ENCODE results near the gene OSTC.
"Not testable (repeated sequence)": the region's sequence is repeated elsewhere in the genome, so short reads cannot be mapped to it uniquely, and the experiment has no call there.

Gene OSTC

GRCh38 chr4:108649863-108650211, 562 bp upstream of the OSTC start:
- DNase-seq = no peak

GRCh38 chr4:108651014-108651791, 804 bp downstream of the OSTC start:
- DNase-seq = no peak

- no peak for DNase-seq
Observed at GRCh38 chr4:108662629-108663028, 12.2 kb downstream of the OSTC start.

- DNase-seq = no peak
Observed at GRCh38 chr4:108674356-108674977, 24.1 kb downstream of the OSTC start.

- DNase-seq = no peak
Observed at GRCh38 chr4:108681321-108681809, 31.0 kb downstream of the OSTC start.

- no peak for DNase-seq
Observed at GRCh38 chr4:108683479-108683878, 33.1 kb downstream of the OSTC start.

GRCh38 chr4:108685036-108685686, 34.8 kb downstream of the OSTC start:
- no peak for DNase-seq

GRCh38 chr4:108690738-108691137, 40.3 kb downstream of the OSTC start:
- DNase-seq = no peak

- DNase-seq = no peak
Observed at GRCh38 chr4:108693211-108693610, 42.8 kb downstream of the OSTC start.

- no peak for DNase-seq
Observed at GRCh38 chr4:108693819-108694218, 43.4 kb downstream of the OSTC start.

- no peak for DNase-seq
Observed at GRCh38 chr4:108694423-108694822, 44.0 kb downstream of the OSTC start.

GRCh38 chr4:108695062-108695461, 44.7 kb downstream of the OSTC start:
- no peak for DNase-seq

- no peak for DNase-seq
Observed at GRCh38 chr4:108696160-108696559, 45.8 kb downstream of the OSTC start.

- no peak for DNase-seq
Observed at GRCh38 chr4:108700081-108700757, 49.8 kb downstream of the OSTC start.

GRCh38 chr4:108702960-108703359, 52.6 kb downstream of the OSTC start:
- no peak for DNase-seq

GRCh38 chr4:108703370-108703769, 53.0 kb downstream of the OSTC start:
- DNase-seq = no peak

- no peak for DNase-seq
Observed at GRCh38 chr4:108703966-108704365, 53.6 kb downstream of the OSTC start.

GRCh38 chr4:108706289-108706688, 55.9 kb downstream of the OSTC start:
- DNase-seq = no peak

GRCh38 chr4:108709234-108709633, 58.8 kb downstream of the OSTC start:
- DNase-seq = no peak

- no peak for DNase-seq
Observed at GRCh38 chr4:108709722-108710121, 59.3 kb downstream of the OSTC start.

GRCh38 chr4:108710578-108710977, 60.2 kb downstream of the OSTC start:
- DNase-seq = not testable (repeated sequence)

GRCh38 chr4:108714880-108715279, 64.5 kb downstream of the OSTC start:
- no peak for DNase-seq

GRCh38 chr4:108716340-108716739, 65.9 kb downstream of the OSTC start:
- no peak for DNase-seq
